Fibroblast of pulmonary artery (primary cell): ENCODE results near the gene MAML2.

Experiments used
- DNase-seq: peaks from one replicate; pipeline ENCODE4 v3.0.0-alpha.2; 2010; ENCODE audit warnings: low read depth
- H3K4me3 ChIP-seq: replicated peaks from 2 replicates; pipeline ENCODE4 v1.5.1; 2011; ENCODE audit warnings: low read depth, mild to moderate bottlenecking, control low read depth, low read length, moderate library complexity
- TF ChIP-seq, protein P1 (sequence below): IDR thresholded peaks from 2 replicates; pipeline ENCODE4 v1.5.1; 2011; ENCODE audit warnings: mild to moderate bottlenecking, control low read depth, low read length, inconsistent platforms; ENCODE audit errors: missing control alignments

The MAML2 gene

GRCh38 chr11:96306071-96306470 is 36.9 kb downstream of the MAML2 start:
- H3K4me3 ChIP-seq: no peak overlapping the region

GRCh38 chr11:96303980-96304379 is 39.0 kb downstream of the MAML2 start:
- H3K4me3 ChIP-seq: no peak overlapping the region
- TF ChIP-seq, protein P1, sequence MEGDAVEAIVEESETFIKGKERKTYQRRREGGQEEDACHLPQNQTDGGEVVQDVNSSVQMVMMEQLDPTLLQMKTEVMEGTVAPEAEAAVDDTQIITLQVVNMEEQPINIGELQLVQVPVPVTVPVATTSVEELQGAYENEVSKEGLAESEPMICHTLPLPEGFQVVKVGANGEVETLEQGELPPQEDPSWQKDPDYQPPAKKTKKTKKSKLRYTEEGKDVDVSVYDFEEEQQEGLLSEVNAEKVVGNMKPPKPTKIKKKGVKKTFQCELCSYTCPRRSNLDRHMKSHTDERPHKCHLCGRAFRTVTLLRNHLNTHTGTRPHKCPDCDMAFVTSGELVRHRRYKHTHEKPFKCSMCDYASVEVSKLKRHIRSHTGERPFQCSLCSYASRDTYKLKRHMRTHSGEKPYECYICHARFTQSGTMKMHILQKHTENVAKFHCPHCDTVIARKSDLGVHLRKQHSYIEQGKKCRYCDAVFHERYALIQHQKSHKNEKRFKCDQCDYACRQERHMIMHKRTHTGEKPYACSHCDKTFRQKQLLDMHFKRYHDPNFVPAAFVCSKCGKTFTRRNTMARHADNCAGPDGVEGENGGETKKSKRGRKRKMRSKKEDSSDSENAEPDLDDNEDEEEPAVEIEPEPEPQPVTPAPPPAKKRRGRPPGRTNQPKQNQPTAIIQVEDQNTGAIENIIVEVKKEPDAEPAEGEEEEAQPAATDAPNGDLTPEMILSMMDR: no peak
- DNase-seq: no peak

More at GRCh38 chr11:96306071-96306470, 36.9 kb downstream of the MAML2 start:
- TF ChIP-seq, protein P1: no peak
- DNase-seq: no peak

DNA sequence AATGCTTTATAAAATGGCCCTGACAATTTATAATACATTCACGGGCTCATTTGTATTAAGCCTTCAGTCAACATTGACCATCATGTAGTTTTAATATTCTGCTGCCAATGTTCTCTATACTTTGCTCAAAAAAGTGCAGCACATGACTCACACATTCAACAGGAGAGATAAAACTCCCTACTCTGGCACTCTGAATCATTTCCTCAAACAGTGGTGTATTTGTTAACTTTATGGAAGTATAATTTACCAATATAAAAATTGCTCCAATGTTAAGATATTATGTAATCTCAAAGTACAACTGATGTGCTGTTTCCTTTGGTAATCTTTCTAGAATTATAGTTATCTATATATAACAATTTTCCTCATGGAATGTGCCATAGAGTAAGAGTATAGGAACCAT is 39.9 kb downstream of the MAML2 start:
- DNase-seq: peak; percentile 88
- TF ChIP-seq, protein P1: no peak
- peak overlapping the region; percentile 15 for H3K4me3 ChIP-seq

GRCh38 chr11:96301818-96302217 is 41.2 kb downstream of the MAML2 start:
- no peak overlapping the region for H3K4me3 ChIP-seq
- DNase-seq: no peak
- TF ChIP-seq, protein P1: no peak

GRCh38 chr11:96299155-96299888 is 43.7 kb downstream of the MAML2 start:
- H3K4me3 ChIP-seq: no peak overlapping the region
- TF ChIP-seq, protein P1: no peak
- DNase-seq: no peak

GRCh38 chr11:96295369-96295768 is 47.6 kb downstream of the MAML2 start:
- no peak overlapping the region for H3K4me3 ChIP-seq
- DNase-seq: no peak
- TF ChIP-seq, protein P1: no peak

- H3K4me3 ChIP-seq: no peak overlapping the region
- DNase-seq: no peak
- TF ChIP-seq, protein P1: no peak
Observed at GRCh38 chr11:96294289-96294688, 48.7 kb downstream of the MAML2 start.
